Fibroblast of skin of abdomen (primary cell): ENCODE measurements around the gene CCM2.

ENCODE experiments used
- DNase-seq: peaks from one replicate; pipeline ENCODE4 v3.0.0-alpha.2; 2013

Gene CCM2

DNA sequence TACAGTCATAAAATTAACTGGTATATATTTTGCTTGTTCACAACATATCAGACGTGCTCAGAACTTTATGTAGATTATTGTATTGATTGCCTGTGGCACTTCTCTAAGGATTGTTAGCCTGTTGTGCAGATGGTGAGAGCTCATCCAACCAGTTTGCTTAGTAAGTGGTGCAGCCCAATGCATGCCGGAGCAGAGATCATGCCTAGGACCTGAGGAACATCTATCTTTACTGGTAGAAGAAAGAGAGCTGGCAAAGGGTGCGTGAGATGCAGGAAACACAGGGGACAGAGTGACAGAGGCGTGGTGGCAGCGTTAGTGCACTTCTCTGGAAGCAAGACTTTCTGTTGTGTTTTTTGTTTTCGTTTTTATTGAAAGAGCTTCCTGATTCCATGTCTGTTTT is 35.9 kb downstream of the CCM2 start:
- DNase-seq: no peak

DNA sequence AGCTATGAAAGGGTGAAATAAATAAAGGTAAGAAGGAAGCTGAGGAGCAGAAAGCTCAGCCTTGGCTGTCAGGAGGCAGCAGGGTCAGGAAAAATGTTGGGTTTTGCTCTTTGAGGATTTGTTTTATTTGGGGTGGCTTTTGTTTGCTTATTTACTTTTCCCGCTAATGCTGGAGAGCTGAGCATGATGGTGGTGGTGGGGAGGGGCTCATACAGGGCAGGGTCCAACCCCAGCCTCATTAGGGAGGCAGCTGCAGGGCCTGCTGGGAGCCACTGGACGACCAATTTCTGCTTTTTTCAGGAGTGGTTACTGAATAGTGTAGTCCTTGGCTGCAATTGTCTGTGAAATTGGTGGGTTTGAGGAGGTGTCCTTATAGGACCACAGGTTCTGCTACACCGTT is 36.3 kb downstream of the CCM2 start:
- no peak for DNase-seq

DNA sequence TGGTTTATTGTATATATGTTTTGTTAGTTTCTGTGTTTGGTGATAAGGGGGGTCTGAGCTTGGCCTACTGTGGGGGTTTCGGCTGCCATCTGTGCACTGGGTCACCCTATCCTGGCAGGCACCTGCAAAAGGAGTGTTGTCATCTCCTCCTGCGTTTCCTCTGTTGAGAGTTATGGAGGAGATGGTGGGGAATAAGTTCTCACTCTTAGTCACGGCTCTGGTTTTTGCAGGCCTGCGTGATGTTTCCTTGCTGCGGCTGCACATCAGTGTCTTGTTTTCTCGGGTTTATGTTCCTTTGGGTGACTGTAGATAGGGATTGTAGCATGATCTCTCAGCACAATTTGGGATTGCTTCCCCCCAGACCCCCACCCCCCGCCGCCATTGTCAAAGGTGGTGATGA is 36.8 kb downstream of the CCM2 start:
- DNase-seq: no peak

DNA sequence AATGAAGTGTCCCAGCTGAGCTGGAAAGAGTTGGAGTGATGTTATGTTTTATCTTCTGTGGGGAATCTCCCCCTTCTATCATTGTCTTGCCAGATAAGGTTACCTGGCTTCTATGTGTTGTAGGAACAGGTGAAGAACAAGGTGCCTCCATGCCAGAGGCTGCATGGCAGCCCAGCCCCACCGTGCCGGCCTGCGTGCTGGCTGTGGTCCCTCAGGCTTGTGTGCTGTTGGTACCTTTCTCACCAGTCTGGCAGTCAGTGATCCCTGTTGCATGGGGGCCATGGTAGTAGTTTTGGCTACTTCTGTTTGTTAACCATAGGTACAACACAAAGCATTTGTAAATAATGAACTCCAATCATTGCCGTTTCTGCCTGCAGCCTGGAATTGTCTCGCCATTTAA is 37.9 kb downstream of the CCM2 start:
- no peak for DNase-seq

DNA sequence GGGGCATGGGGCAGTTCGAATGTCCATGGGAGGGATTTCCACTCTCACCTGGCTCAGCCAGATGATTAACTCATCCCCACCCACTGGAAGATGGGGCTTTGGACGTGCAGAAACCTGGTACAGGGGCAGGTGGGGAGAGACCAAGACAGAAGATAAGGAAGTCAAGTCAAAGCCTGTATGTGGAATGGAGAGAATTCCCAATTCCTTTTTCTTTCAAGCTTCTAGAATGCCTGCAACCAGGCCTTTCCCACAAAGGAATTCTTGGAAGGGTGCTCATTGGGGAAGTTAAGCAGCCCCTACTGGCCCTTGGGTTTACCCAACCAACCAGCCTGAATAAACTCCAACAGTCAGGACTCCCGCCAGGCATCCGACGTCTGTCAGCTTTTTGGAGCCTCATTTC is 39.1 kb downstream of the CCM2 start:
- DNase-seq: no peak

DNA sequence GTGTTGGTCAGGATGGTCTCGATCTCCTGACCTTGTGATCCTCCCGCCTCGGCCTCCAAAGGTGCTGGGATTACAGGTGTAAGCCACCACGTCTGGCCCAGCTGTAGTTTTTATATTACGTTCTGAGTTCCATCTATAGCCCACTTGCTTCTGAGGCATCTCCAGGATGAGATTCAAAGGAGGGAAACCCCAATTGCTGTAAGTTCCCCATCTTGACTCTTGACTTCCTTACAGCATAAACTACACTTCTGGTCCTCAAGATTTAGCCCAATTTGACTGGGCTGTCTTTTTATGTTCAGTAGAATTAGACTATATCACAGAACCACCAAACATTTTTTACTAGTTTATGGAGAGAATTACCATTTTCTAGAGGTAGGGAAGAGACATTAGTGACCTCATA is 44.3 kb downstream of the CCM2 start:
- DNase-seq: no peak

DNA sequence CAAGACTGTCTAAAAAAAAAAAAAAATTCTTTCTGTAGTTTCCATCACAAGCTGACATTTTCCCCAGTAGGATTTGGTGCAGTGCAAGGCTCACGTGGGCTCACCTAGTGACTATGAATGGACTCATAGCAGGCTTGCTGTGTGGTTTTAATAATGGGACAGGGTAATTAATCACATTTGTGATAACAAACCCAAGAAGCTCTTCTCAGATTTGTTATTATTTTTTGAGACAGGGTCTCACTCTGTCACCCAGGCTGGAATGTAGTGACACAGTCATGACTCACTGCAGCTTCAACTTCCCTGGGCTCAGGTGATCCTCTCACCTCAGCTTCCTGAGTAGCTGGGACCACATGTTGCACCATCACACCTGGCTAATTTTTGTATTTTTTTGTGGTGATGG is 48.7 kb downstream of the CCM2 start:
- DNase-seq: no peak

DNA sequence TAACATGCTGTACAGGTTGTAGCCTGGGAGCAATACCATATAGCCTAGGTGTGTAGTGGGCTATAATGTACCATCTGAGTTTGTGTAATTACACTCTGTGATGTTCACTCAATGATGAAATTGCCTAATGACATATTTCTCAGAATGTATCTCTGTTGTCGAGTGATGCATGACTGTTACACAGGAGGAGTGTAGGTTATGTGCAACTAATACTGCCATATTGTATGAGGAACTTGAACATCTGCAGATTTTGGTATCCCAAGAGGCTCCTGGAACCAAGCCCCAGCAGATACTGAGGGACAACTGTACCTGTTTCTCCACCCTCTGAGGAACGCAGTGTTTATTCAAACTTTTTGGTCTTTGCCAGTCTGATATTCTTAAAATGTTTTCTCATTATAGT is 50.2 kb downstream of the CCM2 start:
- no peak for DNase-seq

DNA sequence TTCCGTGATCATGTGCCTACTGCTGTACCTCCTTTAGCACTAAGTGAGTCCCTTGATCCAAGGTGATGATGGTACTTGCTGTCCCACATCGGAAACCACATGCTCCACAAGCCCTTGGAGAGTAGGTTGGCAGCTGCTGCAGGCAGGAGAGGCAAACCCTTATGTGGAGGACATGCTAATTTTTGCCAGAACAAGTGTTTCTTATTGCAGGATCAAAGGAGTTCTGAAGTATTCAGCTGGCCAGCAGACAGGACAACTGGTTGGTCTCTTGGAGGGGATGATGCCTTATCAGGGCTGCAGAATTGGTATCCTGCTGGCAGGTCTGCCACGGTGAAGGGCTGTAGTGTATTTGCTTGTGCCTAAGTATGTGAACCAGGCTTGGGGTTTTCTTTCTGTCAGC is 52.0 kb downstream of the CCM2 start:
- no peak for DNase-seq

DNA sequence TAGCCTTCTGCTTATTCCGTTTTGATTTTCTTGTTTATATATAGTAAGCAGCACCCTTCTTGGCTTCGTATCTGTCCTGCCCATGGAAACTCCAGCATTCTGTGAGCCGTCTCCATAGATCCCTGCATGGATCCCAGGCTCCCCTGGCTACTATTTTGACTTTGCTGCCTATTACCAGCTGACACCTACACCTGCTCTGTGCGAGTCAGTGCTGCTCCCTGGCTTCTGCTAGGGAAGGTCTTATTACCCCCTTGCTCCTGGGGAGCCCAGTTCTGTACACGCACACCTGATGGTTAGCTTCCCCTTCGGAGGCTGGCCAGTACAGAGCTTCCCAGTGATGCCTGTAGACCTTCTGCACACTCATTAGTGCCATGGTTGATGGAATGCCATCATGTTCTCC is 53.4 kb downstream of the CCM2 start:
- DNase-seq: no peak

DNA sequence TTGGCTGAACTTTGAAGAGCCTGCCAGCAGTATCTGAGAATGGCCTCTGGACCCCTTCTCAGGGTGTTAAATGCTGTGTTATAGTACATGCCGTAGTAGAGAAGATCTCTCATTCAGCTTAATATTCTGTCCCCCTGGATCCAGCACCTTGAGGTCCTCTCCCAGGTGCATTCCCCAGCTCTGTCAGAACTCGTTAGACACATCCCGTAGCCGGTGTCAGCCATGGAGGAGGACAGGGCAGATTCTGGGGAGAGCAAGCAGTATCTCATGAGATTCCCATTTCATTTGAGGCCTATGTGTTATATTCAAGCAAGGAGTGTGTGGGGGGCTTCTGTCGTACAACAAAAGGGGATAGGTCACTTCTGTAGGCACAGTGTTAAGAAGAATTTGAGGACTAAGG is 53.9 kb downstream of the CCM2 start:
- no peak for DNase-seq

DNA sequence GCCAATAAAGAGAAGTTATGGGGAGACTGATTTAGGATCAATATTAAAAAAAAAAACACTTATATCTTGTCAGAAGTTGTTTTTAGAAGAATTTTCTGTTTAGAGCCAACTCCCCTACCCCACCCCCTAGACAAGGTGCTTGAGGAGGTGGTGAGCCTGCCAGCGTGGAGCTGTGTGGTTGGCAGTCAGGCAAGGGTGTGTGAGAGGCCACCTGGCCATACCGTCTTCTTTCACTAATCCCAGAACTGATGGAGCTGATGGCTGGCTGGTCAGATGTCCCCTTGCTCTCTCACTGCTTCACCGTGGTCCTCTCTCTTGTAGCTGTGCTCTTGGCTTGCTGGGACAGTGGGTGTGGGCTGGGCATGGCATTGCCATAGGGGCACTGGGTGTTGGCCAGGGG is 54.4 kb downstream of the CCM2 start:
- no peak for DNase-seq

DNA sequence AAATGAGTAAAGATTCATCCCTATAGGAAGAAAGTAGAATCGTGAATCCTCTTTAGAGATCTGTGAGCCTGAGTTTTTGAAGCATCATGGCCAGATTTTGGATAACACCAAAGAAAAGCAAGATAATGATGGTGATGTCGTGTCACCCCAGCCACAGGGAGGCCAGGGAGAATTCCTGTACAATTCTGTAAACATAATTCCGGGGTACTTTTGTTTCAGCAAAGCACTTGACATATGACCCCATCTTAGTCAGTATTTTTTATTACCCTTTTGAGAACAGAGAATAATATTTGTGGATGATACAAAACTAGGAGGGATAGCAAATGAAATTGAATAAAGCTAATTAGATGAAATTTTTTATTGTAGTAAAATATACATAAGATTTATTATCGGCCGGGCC is 55.0 kb downstream of the CCM2 start:
- DNase-seq: no peak

DNA sequence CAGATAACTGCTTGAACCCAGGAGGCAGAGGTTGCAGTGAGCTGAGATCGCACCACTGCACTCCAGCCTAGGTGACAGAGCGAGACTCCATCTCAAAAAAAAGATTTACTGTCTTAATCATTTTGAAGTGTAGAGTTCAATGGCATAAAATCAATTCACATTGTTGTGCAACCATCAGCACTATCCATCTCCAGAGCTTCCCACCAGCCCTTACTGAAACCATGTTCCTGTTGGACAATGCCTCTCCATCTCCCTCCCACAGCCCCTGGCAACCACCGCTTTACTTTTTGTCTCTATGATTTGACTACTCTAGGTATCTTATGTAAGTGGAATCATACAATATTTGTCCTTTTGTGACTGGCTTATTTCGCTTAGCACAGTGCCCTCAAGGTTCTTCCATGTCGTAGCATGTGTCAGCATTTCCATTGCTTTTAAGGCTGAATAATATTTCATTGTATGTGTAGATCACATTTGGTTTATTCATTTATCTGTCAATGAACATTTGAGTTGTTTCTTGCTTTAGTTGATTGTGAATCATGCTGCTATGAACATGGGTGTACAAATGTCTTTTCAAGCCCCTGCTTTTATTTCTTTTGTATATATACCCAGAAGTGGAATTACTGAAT is 55.7 kb downstream of the CCM2 start:
- no peak for DNase-seq

DNA sequence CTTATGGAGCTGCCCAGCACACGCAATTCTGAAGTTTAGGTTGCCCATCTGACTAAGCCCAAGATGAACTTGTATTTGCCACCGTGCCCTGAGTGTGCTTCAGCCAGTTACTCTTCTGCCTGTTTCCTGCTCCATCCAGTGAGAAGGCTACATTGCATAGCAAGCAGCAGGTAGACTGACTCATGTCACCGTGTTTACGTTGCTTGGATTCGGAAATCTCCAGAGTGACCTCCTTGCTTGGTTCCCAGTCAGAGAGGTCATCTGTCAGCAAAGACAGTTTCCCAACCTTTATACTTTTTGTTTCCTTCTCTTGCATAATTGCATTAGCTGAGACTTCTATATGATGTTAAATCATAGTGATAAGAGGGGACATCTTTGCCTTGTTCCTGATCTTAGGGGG is 57.9 kb downstream of the CCM2 start:
- no peak for DNase-seq

DNA sequence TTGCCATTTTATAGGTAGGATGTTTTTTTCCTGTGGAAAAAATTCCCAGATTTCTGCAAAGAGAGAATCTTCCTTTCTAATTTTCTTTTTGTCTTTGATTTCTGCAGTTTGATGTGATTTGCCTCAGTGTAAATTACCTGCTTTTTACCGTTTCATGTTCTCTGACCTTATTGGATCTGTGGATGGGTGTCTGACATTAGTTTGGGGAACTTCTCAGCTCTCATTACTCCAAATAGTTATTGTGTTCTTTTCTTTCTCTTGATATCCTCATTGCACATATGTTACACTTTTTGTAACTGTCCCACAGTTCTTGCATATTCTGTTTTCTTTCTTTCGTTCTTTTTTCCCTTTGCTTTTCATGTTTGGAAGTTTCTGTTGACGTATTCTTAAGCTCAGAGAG is 60.3 kb downstream of the CCM2 start:
- DNase-seq: no peak

DNA sequence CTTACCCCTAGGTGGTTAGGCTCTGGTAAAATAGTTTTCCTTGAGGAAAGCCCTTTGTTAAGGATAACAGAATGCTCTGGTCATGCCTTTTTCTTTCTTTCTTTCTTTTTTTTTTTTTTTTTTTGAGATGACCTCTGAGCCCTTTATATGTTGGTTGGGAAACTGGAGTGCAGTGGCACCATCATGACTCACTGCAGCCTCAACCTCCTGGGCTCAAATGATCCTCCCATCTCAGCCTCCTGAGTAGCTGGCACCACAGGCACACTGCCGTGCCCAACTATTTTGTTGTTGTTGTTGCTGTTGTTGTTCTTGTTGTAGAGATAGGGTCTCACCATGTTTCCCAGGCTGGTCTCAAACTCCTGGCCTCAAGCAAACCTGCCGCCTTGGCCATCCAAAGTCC is 61.4 kb downstream of the CCM2 start:
- DNase-seq: no peak

DNA sequence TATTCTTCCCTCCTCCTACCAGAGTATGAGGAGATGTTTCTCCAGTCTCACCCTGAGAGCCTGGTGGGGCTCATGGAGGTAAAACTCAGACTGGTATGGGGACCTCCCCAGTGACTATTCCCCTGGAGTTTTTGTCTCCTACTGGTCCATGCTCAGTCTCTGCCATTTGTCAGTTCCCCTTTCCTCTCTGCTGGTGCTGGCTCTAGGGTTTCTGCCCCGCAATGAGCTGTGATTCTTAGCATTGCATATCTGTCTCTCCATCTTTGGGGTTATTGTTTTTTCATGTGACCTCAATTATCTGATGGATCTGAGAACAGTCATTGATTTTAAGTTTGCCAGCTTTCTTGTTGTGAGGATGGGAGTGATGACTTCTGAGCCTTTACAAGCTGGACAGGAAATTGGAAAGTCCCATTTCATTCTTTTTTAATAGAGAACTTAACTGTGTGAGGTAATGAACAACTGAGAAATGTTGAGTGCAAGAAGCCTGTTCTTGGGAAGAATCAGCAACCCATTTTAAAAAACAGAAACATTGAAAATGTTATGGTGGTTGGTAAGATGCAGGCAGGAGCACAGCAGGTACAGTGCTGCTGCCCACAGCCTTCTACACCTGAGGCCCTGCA is 61.9 kb downstream of the CCM2 start:
- DNase-seq: no peak

DNA sequence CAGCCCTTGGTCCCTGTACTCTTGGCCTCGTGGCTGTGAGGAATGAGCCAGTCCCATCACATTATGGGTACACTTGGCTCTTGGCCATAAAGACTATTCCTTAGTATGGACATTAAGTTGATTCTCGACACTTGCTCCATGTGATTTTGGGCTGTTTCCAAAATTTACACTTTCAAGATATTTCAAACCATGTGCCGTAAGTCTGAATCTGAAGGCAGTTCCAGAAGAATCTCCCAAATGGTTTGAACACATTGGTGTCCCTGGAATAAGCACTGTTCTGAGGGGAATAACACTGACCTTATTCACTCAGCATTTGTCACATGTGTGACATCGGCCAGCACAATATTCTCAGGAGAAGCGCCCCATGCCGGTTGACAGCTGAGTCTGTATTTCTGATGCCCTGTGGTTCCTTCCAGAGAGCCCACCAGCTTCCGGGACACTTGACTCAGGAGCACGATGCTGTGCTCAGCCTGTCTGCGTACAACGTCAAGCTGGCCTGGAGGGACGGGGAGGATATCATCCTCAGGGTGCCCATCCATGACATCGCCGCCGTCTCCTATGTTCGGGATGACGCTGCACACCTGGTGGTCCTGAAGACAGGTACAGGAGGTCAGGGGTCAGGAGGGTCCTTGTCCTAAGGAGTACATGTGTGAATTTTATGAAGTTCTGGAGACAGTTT is 64.2 kb downstream of the CCM2 start:
- no peak for DNase-seq

DNA sequence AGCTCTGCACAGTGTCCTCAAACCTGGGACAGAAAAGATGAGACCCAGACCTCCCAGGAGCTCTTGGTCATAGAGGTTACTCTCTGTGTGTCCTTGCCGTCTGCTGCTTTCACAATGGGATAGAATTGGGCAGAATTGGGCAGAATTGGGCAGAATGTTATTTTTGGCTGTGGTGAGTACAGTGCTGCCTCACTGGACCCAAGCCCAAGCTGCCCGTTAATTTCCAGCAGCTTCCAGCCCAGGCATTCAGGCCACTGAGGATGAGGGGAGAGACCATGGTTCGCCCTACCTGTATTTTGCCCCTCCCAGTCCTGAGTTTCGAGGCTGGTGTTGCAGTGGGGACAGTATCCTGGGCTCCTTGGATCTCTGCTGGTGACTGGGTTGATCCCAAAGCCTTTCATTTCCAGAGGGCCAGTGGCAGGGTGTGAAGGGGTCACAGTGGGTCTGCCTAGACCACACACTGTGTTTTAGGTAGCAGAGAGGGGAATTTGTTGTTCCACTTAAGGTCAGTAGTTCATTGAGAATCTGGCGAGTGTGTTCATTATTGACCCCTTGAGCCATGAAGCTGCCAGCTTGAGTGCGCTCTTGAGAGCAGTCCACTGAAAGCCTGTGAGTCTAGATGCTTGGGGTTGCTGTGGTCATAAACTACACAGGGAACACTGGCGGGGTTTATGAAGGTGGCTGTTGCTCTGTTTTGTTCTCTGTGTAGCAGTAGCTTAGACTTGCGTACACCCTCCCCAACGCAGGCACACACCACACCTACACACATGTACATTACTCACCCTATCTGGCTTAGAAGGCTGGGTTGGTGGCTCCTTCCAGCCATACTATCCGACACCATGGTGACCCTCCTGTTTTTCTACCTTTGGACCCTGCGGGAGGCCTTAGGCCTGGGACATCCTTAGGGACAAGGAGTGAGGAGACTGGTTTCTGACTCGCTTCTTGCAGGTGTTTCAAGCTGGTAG is 65.3 kb downstream of the CCM2 start:
- no peak for DNase-seq

DNA sequence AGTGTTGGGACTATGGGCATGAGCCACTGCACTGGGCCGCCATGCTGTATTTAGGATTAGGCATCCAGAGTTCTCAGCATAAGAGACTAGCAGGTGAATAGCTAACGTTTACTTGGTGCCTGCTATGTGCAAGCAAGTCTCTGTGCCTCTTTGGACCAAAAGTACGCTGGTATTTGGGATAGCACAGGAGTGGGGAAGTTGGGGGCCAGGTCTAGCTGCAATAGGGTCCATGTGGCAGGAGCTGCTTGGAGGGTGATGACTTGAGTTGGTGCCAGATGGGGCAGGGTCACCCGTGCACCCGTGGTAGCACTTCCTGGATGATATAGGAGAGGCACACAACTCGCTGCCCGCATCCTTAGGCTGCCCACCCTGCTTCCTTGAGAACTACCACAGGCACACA is 66.4 kb downstream of the CCM2 start:
- DNase-seq: no peak

DNA sequence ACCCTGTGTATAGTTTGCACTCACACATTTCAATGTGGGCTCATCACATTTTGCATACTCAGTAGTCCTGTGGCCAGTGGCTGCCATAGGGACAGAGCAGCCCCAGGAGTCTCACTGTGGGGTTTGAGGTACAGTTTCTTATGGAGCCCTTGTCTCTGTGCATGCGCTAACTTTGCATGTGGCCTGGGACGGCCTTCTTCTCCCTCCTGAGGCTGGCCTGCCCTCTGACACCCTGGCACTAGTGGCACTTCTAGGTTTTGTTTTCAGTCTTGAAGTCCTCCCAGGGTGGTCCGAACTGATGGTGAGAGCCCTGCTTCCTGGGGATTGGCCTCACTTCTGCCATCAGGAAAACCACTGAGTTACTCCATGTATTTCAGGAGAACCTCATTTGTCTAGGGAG is 67.6 kb downstream of the CCM2 start:
- no peak for DNase-seq
